A549 (cell line): Measurements from ENCODE around the gene TP73.

ENCODE experiments used
- CTCF ChIP-seq: fragments of >200 bp; sonication (Bioruptor Twin); formaldehyde crosslinking; IDR thresholded peaks from 3 replicates; pipeline ENCODE4 v1.5.1; 2016
- HMGXB4 ChIP-seq: fragments of 250-450 bp; sonication (Bioruptor Pico); IDR thresholded peaks from 2 replicates; pipeline ENCODE4 v1.5.0; 2021; ENCODE audit warnings: mild to moderate bottlenecking, moderate library complexity, borderline replicate concordance
- MAX ChIP-seq: IDR thresholded peaks from 2 replicates; pipeline ENCODE4 v1.6.1; 2012
- NFE2L2 ChIP-seq: fragments of 150-350 bp; conservative IDR thresholded peaks from 2 replicates; pipeline ENCODE4 v1.6.1; 2014; ENCODE audit warnings: low read length
- RCOR1 ChIP-seq: fragments of 150-350 bp; IDR thresholded peaks from 2 replicates; pipeline ENCODE4 v1.6.1; 2014; ENCODE audit warnings: antibody characterized with exemption, low read length, low read depth
- SMC3 ChIP-seq: fragments of >200 bp; sonication (Bioruptor Twin); formaldehyde crosslinking; IDR thresholded peaks from 3 replicates; pipeline ENCODE4 v1.6.1; 2018; ENCODE audit warnings: inconsistent platforms
- ZNF302 ChIP-seq: fragments of 250-450 bp; sonication (Bioruptor Pico); IDR thresholded peaks from 2 replicates; pipeline ENCODE4 v1.9.0; 2021; ENCODE audit warnings: inconsistent platforms, mild to moderate bottlenecking, moderate library complexity

GRCh38 chr1:3692598-3692997 is 40.3 kb downstream of the TP73 start:
- TF ChIP-seq CTCF (no peak), HMGXB4 (CRISPR knock-in tag) (no peak), MAX (no peak), SMC3 (no peak), ZNF302 (CRISPR knock-in tag) (no peak), NFE2L2 (no peak), RCOR1 (no peak)
